GM21717 (cell line): ENCODE results near the gene PRSS48.
"Not testable (repeated sequence)": the region's sequence is repeated elsewhere in the genome, so short reads cannot be mapped to it uniquely, and the experiment has no call there.

ENCODE experiments used
- ATAC-seq: cut with Tn5 transposase; IDR thresholded peaks from one replicate; pipeline ENCODE4 v1.9.1; 2021; ENCODE audit warnings: mild to moderate bottlenecking, moderate library complexity; ENCODE audit not compliant: unreplicated experiment

The PRSS48 gene

DNA sequence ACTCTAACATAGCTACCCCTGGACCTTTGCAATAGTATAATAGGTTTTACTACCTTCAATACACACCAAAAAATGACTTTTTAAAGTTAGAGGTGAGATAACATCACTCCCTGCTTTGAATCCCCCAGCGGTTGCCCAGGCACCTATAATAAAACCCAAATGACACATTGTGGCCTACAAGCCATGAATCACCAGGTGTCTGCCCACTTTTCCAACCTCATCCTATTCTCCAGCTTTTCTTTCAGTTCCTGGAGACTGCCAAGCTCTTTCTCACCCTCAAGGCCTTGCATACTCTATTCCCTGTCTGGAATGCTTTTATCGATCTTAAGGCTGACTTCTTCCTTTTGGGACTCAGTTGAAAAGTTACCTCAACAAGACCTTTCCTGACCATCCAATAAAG, 16.4 kb upstream of the PRSS48 start:
- no peak for ATAC-seq

GRCh38 chr4:151263455-151263854, 13.5 kb upstream of the PRSS48 start:
- no peak for ATAC-seq

- no peak for ATAC-seq
These were observed 10.5 kb upstream of the PRSS48 start for GRCh38 chr4:151266497-151266896.

- no peak for ATAC-seq
These were observed 9.9 kb upstream of the PRSS48 start for GRCh38 chr4:151267104-151267503.

DNA sequence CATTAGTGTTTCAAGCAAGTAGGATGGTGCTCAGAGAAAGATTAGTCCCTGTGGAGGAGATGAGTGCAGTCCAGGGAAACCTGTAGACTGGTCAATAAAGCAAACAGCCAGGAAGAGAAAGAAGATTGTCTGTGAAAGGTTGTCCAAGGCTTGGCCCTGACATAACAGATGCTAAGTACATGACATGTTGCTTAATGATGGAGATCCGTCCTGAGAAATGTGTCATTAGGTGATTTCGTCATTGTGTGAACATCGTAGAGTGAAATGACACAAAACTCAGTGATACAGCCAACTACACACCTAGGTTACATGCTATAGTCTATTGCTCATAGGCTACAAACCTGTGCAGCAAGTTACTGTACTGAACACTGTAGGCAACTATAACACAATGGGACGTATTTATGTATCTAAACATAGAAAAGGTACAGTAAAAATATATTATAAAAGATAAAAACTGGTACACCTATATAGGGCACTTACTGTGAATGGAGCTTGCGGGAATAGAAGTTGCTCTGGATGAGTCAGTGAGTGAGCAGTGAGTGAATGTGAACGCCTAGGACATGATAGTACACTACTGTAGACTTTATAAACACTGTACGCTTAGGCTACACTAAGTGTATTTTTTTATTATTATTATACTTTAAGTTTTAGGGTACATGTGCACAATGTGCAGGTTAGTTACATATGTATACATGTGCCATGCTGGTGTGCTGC, 9.0 kb upstream of the PRSS48 start:
- no peak for ATAC-seq

DNA sequence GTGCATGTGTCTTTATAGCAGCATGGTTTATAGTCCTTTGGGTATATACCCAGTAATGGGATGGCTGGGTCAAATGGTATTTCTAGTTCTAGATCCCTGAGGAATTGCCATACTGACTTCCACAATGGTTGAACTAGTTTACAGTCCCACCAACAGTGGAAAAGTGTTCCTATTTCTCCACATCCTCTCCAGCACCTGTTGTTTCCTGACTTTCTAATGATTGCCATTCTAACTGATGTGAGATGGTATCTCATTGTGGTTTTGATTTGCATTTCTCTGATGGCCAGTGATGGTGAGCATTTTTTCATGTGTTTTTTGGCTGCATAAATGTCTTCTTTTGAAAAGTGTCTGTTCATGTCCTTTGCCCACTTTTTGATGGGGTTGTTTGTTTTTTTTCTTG, 8.1 kb upstream of the PRSS48 start:
- ATAC-seq = not testable (repeated sequence)

DNA sequence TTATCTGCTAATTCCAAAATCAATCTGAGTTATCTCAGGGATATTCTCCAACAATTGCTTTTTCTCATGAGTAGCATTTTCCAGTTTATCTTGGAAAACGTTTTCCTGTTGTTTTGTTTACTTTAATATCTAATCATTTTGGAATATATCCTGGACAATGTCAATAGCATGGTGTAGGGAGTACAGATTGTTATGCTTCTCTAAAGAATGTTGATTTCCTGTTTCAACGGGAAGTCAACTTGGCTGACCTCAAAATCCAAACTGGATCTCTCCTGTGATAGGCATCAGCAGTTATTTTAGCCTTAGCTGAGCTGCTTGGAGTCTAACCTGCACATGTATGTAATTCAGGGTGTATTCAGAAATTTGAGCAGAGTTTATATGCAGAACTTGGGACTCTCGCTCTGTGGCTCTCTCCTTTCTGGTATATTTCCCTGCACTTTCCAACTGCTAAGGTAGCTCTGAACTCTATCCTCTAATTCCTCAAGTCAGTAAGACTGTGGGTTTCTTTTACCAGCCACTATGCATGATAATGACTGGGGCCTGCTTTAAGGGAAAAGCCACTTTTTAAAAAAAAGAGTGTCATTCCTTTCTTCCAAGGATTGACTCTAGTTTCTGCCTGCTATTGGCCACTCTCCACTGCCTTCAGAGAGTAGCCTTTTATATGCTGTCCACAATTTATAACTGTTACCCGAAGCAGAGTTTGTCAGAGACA, 7.7 kb downstream of the PRSS48 start:
- ATAC-seq = no peak

DNA sequence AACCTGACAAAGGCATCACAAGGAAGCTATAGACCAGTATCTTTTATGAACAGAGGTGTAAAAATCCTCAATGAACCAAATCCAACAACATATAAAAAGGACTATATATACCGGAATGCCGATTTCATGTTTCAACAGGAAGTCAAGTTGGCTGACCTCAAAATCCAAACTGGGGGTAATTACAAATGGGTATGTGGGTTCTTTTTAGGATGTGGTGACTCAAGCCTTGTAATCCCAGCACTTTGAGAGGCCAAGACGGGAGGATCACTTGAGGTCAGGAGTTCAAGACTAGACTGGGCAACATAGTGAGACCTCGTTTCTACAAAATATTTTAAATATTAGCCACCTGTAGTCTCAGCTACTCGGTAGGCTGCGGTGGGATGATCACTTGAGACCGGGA, 10.4 kb downstream of the PRSS48 start:
- no peak for ATAC-seq

GRCh38 chr4:151291485-151291884, 14.5 kb downstream of the PRSS48 start:
- no peak for ATAC-seq

- ATAC-seq = no peak
These were observed 15.1 kb downstream of the PRSS48 start for GRCh38 chr4:151292038-151292437.

GRCh38 chr4:151294833-151295496, 18.0 kb downstream of the PRSS48 start:
- ATAC-seq = no peak

GRCh38 chr4:151296227-151296626, 19.3 kb downstream of the PRSS48 start:
- no peak for ATAC-seq

GRCh38 chr4:151297170-151297569, 20.2 kb downstream of the PRSS48 start:
- ATAC-seq = no peak

DNA sequence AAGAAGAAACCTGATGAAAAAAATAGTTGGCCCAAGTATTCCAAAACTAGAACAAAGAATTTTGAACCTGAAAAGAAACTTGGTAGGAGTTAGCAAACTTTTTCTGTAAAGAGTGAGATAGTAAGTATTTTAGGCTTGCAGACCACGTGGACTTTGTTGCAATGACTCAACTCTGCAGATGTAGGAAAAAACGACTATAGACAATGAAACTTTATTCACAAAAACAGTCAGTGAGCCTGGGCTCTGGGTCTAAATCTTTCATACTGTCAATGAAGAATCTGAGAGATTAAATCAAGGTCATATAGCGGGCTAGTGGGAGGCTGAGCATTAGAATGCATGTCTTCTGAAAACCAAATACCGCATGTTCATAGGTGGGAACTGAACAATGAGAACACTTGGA, 25.5 kb downstream of the PRSS48 start:
- no peak for ATAC-seq

DNA sequence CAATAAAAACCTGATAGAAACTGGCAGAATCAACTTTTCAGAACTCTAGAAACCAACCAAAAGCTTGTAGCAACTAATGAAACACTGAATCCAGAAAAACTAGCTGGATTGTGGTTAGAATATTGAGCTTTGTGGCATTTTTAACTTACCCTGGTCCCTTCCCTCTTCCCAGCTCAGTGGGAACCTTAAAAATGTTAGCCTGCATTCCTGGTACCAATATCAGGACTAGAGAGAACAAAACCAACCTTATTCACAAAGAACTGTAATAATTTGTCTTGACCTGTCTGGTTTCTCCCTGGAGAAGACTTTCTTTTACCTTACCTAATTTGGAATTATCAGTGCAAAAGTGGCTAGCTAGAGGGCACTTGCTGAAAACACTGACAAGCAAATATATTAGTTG, 27.3 kb downstream of the PRSS48 start:
- ATAC-seq = no peak

GRCh38 chr4:151304755-151305154, 27.8 kb downstream of the PRSS48 start:
- peak; percentile 81 for ATAC-seq

- no peak for ATAC-seq
These were observed 33.3 kb downstream of the PRSS48 start for GRCh38 chr4:151310124-151310728.

DNA sequence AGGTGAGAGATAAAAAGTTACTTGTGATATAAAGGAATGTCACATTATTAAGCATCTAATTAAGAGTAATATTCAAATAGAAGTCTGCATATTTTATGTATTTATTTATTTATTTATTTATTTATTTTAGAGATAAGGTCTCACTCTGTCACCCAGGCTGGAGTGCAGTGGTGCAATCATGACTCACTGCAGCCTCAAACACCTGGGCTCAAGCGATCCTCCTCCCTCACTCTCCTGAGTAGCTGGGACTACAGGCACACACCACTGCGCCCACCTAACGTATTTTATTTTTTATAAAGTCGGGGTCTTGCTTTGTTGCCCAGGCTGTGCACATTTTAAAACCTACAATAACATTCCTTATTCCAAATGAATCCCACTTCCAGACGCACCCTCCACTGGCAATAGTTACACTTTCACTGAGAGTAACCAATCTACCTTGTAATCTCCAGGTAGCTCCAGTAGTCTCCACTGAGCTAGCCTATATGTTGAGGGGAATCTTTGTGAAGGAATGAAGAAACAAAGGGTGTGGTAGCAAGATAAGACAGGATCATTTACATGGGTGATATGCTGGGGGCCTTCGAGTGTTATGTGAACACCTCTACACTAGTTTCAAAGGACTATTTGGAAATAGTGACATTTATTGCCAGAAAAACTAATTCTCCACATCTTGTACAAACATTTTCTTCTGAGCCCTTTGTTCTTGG, 36.5 kb downstream of the PRSS48 start:
- no peak for ATAC-seq

DNA sequence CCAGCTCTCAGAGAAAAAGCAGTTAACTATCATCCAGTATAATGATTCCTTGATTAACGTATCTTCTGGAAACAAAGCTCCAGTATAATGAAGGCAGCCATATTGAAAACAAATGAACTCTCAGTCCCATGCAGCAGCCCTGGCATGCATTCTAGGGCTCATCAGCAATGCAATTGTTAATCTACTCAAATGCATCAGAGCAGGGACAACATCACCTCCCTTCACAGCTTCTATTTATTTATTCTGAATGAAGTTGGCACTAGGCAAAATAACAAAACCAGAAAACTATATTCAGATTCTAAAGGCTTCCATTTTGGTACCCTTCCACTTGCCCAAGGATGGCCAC, 37.0 kb downstream of the PRSS48 start:
- no peak for ATAC-seq

- no peak for ATAC-seq
These were observed 37.5 kb downstream of the PRSS48 start for GRCh38 chr4:151314479-151314878.

- no peak for ATAC-seq
These were observed 38.4 kb downstream of the PRSS48 start for GRCh38 chr4:151315212-151315886.
